HepG2 (cell line): Measurements from ENCODE around the gene PPP1R9B. TPM values are rescaled to one million over a fixed set of nuclear protein-coding genes. Genes with fewer than 3 reads are reported as not detected.
A peak's percentile ranks its signal among the peaks of the same experiment; 100 is the strongest.

Source experiments
- ARID4A ChIP-seq: sonication (generic); formaldehyde crosslinking; IDR thresholded peaks from 2 replicates; pipeline ENCODE4 v1.5.0; 2020; ENCODE audit warnings: mild to moderate bottlenecking, missing genetic modification reagents, borderline replicate concordance
- FOXK1 ChIP-seq: sonication (generic); formaldehyde crosslinking; IDR thresholded peaks from 2 replicates; pipeline ENCODE4 v1.4.0; 2020; ENCODE audit warnings: low read depth, missing genetic modification reagents, borderline replicate concordance
- GATAD2A ChIP-seq: IDR thresholded peaks from 2 replicates; pipeline ENCODE4 v1.6.1; 2016
- GTF3A ChIP-seq: sonication (generic); formaldehyde crosslinking; conservative IDR thresholded peaks from 2 replicates; pipeline ENCODE4 v1.4.0; 2020; ENCODE audit warnings: mild to moderate bottlenecking, missing genetic modification reagents
- HMGXB4 ChIP-seq, 2 experiments: sonication (generic) in 1 of 2; formaldehyde crosslinking in 1 of 2; IDR thresholded peaks; 2 replicates each; pipeline versions ENCODE4 v1.4.0 to v1.6.1; 2018 to 2020; ENCODE audit warnings: missing genetic modification reagents in 2 of 2, borderline replicate concordance in 1 of 2, low read depth in 1 of 2, mild to moderate bottlenecking in 1 of 2, missing biosample characterization in 1 of 2
- HNRNPLL ChIP-seq: fragments of 200-400 bp; formaldehyde crosslinking; IDR thresholded peaks from 2 replicates; pipeline ENCODE4 v1.6.1; 2017; ENCODE audit warnings: mild to moderate bottlenecking, low read depth, low read length; ENCODE audit not compliant: poor library complexity, severe bottlenecking
- NFYB ChIP-seq: sonication (generic); formaldehyde crosslinking; IDR thresholded peaks from 2 replicates; pipeline ENCODE4 v1.4.0; 2020; ENCODE audit warnings: missing genetic modification reagents
- NPAS2 ChIP-seq: sonication (generic); formaldehyde crosslinking; IDR thresholded peaks from 2 replicates; pipeline ENCODE4 v1.8.0; 2022; ENCODE audit warnings: mild to moderate bottlenecking, missing genetic modification reagents, borderline replicate concordance
- POGK ChIP-seq: sonication (generic); formaldehyde crosslinking; conservative IDR thresholded peaks from 2 replicates; pipeline ENCODE4 v1.8.0; 2022; ENCODE audit warnings: mild to moderate bottlenecking, moderate library complexity, missing genetic modification reagents
- SOX5 ChIP-seq: IDR thresholded peaks from 2 replicates; pipeline ENCODE4 v1.6.1; 2016; ENCODE audit warnings: borderline replicate concordance
- STAG1 ChIP-seq: sonication (generic); formaldehyde crosslinking; IDR thresholded peaks from 2 replicates; pipeline ENCODE4 v1.4.0; 2020; ENCODE audit warnings: missing genetic modification reagents
- WIZ ChIP-seq: sonication (generic); formaldehyde crosslinking; IDR thresholded peaks from 2 replicates; pipeline ENCODE4 v1.5.1; 2020; ENCODE audit warnings: mild to moderate bottlenecking, missing genetic modification reagents
- ZBTB26 ChIP-seq: IDR thresholded peaks from 2 replicates; pipeline ENCODE4 v1.6.1; 2016; ENCODE audit warnings: missing compliant biosample characterization, missing genetic modification reagents, borderline replicate concordance
- ZNF335 ChIP-seq: sonication (generic); formaldehyde crosslinking; IDR thresholded peaks from 2 replicates; pipeline ENCODE4 v1.4.0; 2020; ENCODE audit warnings: missing genetic modification reagents
- ZNF350 ChIP-seq: sonication (generic); formaldehyde crosslinking; IDR thresholded peaks from 2 replicates; pipeline ENCODE4 v1.4.0; 2020; ENCODE audit warnings: mild to moderate bottlenecking, low read depth, missing genetic modification reagents, borderline replicate concordance
- ZNF563 ChIP-seq: sonication (generic); formaldehyde crosslinking; IDR thresholded peaks from 2 replicates; pipeline ENCODE4 v1.8.0; 2022; ENCODE audit warnings: mild to moderate bottlenecking, moderate library complexity, missing genetic modification reagents
- ZNF740 ChIP-seq: sonication (generic); formaldehyde crosslinking; IDR thresholded peaks from 2 replicates; pipeline ENCODE4 v1.4.0; 2020; ENCODE audit warnings: missing genetic modification reagents
- ZNF782 ChIP-seq: sonication (generic); formaldehyde crosslinking; IDR thresholded peaks from 2 replicates; pipeline ENCODE4 v1.4.0; 2020; ENCODE audit warnings: missing genetic modification reagents, mild to moderate bottlenecking, borderline replicate concordance
- polyA plus RNA-seq, 8 experiments: library from polyadenylated mRNA; depleted of rRNA in 3 of 8; stranded (reverse) in 7 of 8; unstranded in 1 of 8; fragments of >200 nt; fragmentation: Illumina TruSeq in 4 of 8; extraction: Trizol in 4 of 8; gene quantifications; 2 replicates each; pipeline versions ENCODE4 v1.2.1 to v1.2.3, GENCODE V29; 2011 to 2016; ENCODE audit warnings: low read depth in 4 of 8, missing spikeins in 1 of 8, mixed read lengths in 1 of 8; ENCODE audit not compliant: insufficient read depth in 1 of 8
- total RNA-seq, 5 experiments: library from RNA; depleted of rRNA; stranded (reverse); fragments of >200 nt; fragmentation: Illumina TruSeq; extraction: Trizol; gene quantifications; 2 replicates each; pipeline ENCODE4 v1.2.3, GENCODE V29; 2016; ENCODE audit warnings: low read depth in 1 of 5

PPP1R9B gene
- total and polyA plus RNA-seq, 2 of the 13 experiments (the other 11 are each of a cell fraction or from before 2014, with no cell fraction given) = 9.4 to 15.8 TPM

- TF ChIP-seq ZBTB26 (CRISPR knock-in tag) (no peak), SOX5 (0 out of 2 replicates have a peak, but pooled peaks have one; percentile 47), STAG1 (peak; percentile 87), FOXK1 (CRISPR knock-in tag) (peak; percentile 84; the same call in 1 of the 2 replicates), ZNF563 (CRISPR knock-in tag) (peak; percentile 52; the same call in 1 of the 2 replicates), ZNF350 (CRISPR knock-in tag) (peak; percentile 88), ARID4A (peak; percentile 70), HNRNPLL (peak; percentile 80), HMGXB4 (CRISPR knock-in tag; IDR thresholded peaks at IDR 0.05; ENCODE audit: borderline replicate concordance in 1 of 2, low read depth in 1 of 2) (peak; percentile 92 to 95), ZNF335 (CRISPR knock-in tag) (no peak), GATAD2A (CRISPR knock-in tag) (peak; percentile 63; the same call in 1 of the 2 replicates), NFYB (CRISPR knock-in tag) (no peak), GTF3A (CRISPR knock-in tag) (0 out of 2 replicates have a peak, but pooled peaks have one; percentile 86), ZNF740 (CRISPR knock-in tag) (no peak), NPAS2 (CRISPR knock-in tag) (no peak), ZNF782 (CRISPR knock-in tag) (peak; percentile 68; the same call in 1 of the 2 replicates), POGK (CRISPR knock-in tag) (0 out of 2 replicates have a peak, but pooled peaks have one; percentile 35), WIZ (no peak)
Measured at GRCh38 chr17:50161023-50161910, 10.8 kb upstream of the PPP1R9B start (continued).
